Gastrocnemius medialis (tissue), 4 donors: ENCODE measurements around the gene MNX1.

ENCODE experiments used
- POLR2A ChIP-seq, 2 donors: fragments of 450-650 bp; IDR thresholded peaks; one replicate each; pipeline ENCODE4 v1.6.1; 2017; ENCODE audit warnings: antibody characterized with exemption in 2 of 2, mild to moderate bottlenecking in 2 of 2, moderate library complexity in 2 of 2
- TF ChIP-seq, protein P1 (sequence below), 5 experiments: fragments of 450-650 bp in 3 of 5; fragments of 200-600 bp in 2 of 5; sonication (generic) in 2 of 5; IDR thresholded peaks in 4 of 5; conservative IDR thresholded peaks in 1 of 5; 1 replicate in 4 of 5; 2 replicates in 1 of 5; pipeline ENCODE4 v1.5.1; 2016 to 2019; ENCODE audit warnings: antibody characterized with exemption in 5 of 5, mild to moderate bottlenecking in 3 of 5, moderate library complexity in 3 of 5

DNA sequence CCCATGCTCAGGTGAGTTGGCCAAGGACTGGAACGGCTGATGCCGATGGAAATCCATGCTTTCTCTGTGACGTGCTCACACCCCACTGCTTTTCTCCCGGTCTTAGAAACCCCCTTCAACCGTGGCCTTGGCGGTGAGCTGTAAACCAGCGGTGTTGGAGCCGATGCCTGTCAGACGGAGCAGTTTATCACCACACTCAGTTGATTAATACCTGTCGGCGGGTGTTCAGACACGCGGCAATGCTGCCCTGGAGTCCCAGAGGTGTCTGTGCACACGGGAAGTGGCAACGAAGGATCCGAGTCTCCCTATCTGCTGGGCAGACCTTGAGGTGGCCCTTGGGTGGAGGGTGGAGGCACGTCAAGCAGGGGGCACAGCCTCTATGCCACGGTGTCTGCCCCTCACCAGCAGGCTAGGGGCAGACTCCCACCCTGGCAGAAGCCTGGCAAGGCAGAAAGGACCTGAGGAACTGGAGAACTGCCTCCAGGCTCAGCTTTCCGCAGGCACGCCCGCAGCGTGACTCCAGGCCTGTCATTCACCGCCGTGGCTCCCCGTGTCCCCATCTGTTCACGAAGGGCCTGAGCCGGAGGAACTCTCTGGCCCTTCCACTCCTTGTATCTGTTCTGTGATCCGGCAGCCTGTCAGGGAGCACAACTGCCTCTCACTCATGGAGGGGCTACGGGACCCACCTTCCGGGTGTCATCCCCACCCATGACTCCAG, 34.6 kb upstream of the MNX1 start:
- TF ChIP-seq, protein P1, sequence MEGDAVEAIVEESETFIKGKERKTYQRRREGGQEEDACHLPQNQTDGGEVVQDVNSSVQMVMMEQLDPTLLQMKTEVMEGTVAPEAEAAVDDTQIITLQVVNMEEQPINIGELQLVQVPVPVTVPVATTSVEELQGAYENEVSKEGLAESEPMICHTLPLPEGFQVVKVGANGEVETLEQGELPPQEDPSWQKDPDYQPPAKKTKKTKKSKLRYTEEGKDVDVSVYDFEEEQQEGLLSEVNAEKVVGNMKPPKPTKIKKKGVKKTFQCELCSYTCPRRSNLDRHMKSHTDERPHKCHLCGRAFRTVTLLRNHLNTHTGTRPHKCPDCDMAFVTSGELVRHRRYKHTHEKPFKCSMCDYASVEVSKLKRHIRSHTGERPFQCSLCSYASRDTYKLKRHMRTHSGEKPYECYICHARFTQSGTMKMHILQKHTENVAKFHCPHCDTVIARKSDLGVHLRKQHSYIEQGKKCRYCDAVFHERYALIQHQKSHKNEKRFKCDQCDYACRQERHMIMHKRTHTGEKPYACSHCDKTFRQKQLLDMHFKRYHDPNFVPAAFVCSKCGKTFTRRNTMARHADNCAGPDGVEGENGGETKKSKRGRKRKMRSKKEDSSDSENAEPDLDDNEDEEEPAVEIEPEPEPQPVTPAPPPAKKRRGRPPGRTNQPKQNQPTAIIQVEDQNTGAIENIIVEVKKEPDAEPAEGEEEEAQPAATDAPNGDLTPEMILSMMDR (IDR thresholded peaks at IDR 0.05 in 4 of 5, conservative IDR thresholded peaks at IDR 0.05 in 1 of 5), result no peak
- no peak for TF ChIP-seq POLR2A (IDR thresholded peaks at IDR 0.05)
